Right renal pelvis (tissue), 4 donors: ENCODE results near the gene PDE11A. TPM values are rescaled to one million over a fixed set of nuclear protein-coding genes. Genes with fewer than 3 reads are reported as not detected.

Experiments used
- DNase-seq, 4 donors: peaks; one replicate each; pipeline ENCODE4 v3.0.0-alpha.2; 2013; ENCODE audit warnings: low read depth in 4 of 4, low spot score in 3 of 4, missing footprints in 1 of 4
- polyA plus RNA-seq, 4 donors: library from polyadenylated mRNA; unstranded; fragments of 120-200 nt; gene quantifications; one replicate each; pipeline ENCODE4 v1.2.1, GENCODE V29; 2013; ENCODE audit not compliant: insufficient read length in 4 of 4

PDE11A gene
- polyA plus RNA-seq, 4 donors, result 4.7 to 8.6 (median 7.1) TPM

GRCh38 chr2:177709986-177710401 is 362.6 kb downstream of the PDE11A start:
- no peak for DNase-seq

GRCh38 chr2:177708660-177709444 is 363.7 kb downstream of the PDE11A start:
- DNase-seq, result no peak

GRCh38 chr2:177708106-177708505 is 364.5 kb downstream of the PDE11A start:
- no peak for DNase-seq

- DNase-seq, result no peak
Measured at GRCh38 chr2:177705511-177706173, 366.9 kb downstream of the PDE11A start.

GRCh38 chr2:177703159-177703558 is 369.4 kb downstream of the PDE11A start:
- DNase-seq, result no peak

- DNase-seq, result no peak
Measured at GRCh38 chr2:177698281-177698680, 374.3 kb downstream of the PDE11A start.

- DNase-seq, result no peak
Measured at GRCh38 chr2:177694348-177694747, 378.2 kb downstream of the PDE11A start.

GRCh38 chr2:177693658-177694339 is 378.8 kb downstream of the PDE11A start:
- no peak for DNase-seq

- no peak for DNase-seq
Measured at GRCh38 chr2:177692783-177693269, 379.8 kb downstream of the PDE11A start.

- no peak for DNase-seq
Measured at GRCh38 chr2:177692042-177692782, 380.4 kb downstream of the PDE11A start.

- no peak for DNase-seq
Measured at GRCh38 chr2:177691177-177691576, 381.4 kb downstream of the PDE11A start.

- DNase-seq, result no peak
Measured at GRCh38 chr2:177689623-177690022, 383.0 kb downstream of the PDE11A start.

GRCh38 chr2:177688844-177689243 is 383.7 kb downstream of the PDE11A start:
- DNase-seq, result no peak

GRCh38 chr2:177683661-177684069 is 388.9 kb downstream of the PDE11A start:
- no peak for DNase-seq

- DNase-seq, result no peak
Measured at GRCh38 chr2:177682836-177683660, 389.5 kb downstream of the PDE11A start.

GRCh38 chr2:177682006-177682405 is 390.6 kb downstream of the PDE11A start:
- no peak for DNase-seq

- DNase-seq, result no peak
Measured at GRCh38 chr2:177680866-177681712, 391.5 kb downstream of the PDE11A start.

GRCh38 chr2:177679611-177680605 is 392.7 kb downstream of the PDE11A start:
- DNase-seq, result no peak
